Stomach (tissue), 9 donors: ENCODE data around the gene PAN3. TPM values are rescaled to one million over a fixed set of nuclear protein-coding genes. Genes with fewer than 3 reads are reported as not detected.
A peak's percentile ranks its signal among the peaks of the same experiment; 100 is the strongest.

Source experiments
- DNase-seq, 2 donors: peaks; one replicate each; pipeline versions ENCODE4 v3.0.0 to v3.0.0-alpha.2; 2013 to 2019
- H3K27ac ChIP-seq, 5 donors: fragments of 200-600 bp in 4 of 5; sonication (generic) in 4 of 5; one replicate each; pipeline ENCODE4 v1.5.1; 2013 to 2019; ENCODE audit warnings: mild to moderate bottlenecking in 1 of 5, moderate library complexity in 1 of 5
- H3K27me3 ChIP-seq, 3 donors: fragments of 200-600 bp; sonication (generic); one replicate each; pipeline ENCODE4 v1.5.1; 2017 to 2019; ENCODE audit warnings: mixed run types in 1 of 3
- H3K36me3 ChIP-seq, 4 donors: fragments of 200-600 bp; sonication (generic); 1 replicate in 3 of 4; 2 replicates in 1 of 4; pipeline ENCODE4 v1.5.1; 2016 to 2019
- H3K4me1 ChIP-seq, 4 donors: fragments of 200-600 bp; sonication (generic); one replicate each; pipeline ENCODE4 v1.5.1; 2016 to 2019
- H3K4me3 ChIP-seq, 4 donors: fragments of 200-600 bp; sonication (generic) in 3 of 4; one replicate each; pipeline ENCODE4 v1.5.1; 2016 to 2019; ENCODE audit warnings: mild to moderate bottlenecking in 1 of 4
- H3K9me3 ChIP-seq, 4 donors: fragments of 200-600 bp; sonication (generic); one replicate each; pipeline ENCODE4 v1.5.1; 2016 to 2019
- EP300 ChIP-seq: sonication (generic); formaldehyde crosslinking; IDR thresholded peaks from one replicate; pipeline ENCODE4 v1.6.1; 2017; ENCODE audit warnings: antibody characterized with exemption
- POLR2A ChIP-seq, 4 donors: fragments of 450-650 bp; IDR thresholded peaks; one replicate each; pipeline ENCODE4 v1.6.1; 2016; ENCODE audit warnings: antibody characterized with exemption in 4 of 4, control low read depth in 2 of 4, mild to moderate bottlenecking in 1 of 4, moderate library complexity in 1 of 4
- POLR2AphosphoS5 ChIP-seq, 3 donors: sonication (generic); formaldehyde crosslinking; IDR thresholded peaks; one replicate each; pipeline ENCODE4 v1.6.1; 2016; ENCODE audit warnings: antibody characterized with exemption in 3 of 3
- WGBS, 5 donors: extraction: QIAGEN DNeasy Blood & Tissue Kit in 3 of 5; methylation state at CpG; one replicate each; pipeline versions ENCODE4 v1.1.5 to v1.1.7; 2013 to 2018; 5-methylcytosine and 5-hydroxymethylcytosine counted together
- intact Hi-C: fragments of 100-400 bp; cut with DNase I; formaldehyde crosslinking; loops from one replicate; pipeline ENCODE4 v1.15.1; 2023; ENCODE audit warnings: low total_unique reads
- polyA plus RNA-seq, 3 donors: library from polyadenylated mRNA; stranded (reverse); fragments of 200-250 nt; gene quantifications; one replicate each; pipeline ENCODE4 v1.2.3, GENCODE V29; 2013
- total RNA-seq, 5 donors: library from RNA; depleted of rRNA; stranded (reverse); fragments of >200 nt; gene quantifications; one replicate each; pipeline versions ENCODE4 v1.1.0 to v1.2.3, GENCODE V29; 2014 to 2016
- TF ChIP-seq, protein P1 (sequence below), 7 experiments: fragments of 450-650 bp in 4 of 7; fragments of 200-600 bp in 3 of 7; sonication (generic) in 3 of 7; IDR thresholded peaks; one replicate each; pipeline ENCODE4 v1.5.1; 2016 to 2019; ENCODE audit warnings: antibody characterized with exemption in 7 of 7, control low read depth in 2 of 7, mild to moderate bottlenecking in 1 of 7
- donor health status: healthy with polysubstance abuse.
- donor health status: Bipolar disorder and iron deficiency.
- donor health status: healthy.

PAN3 gene
- total and polyA plus RNA-seq, 8 donors: 3.9 to 68.1 (median 26.0) TPM

GRCh38 chr13:28336193-28336657 lies 197.9 kb downstream of the PAN3 start:
- Histone ChIP-seq H3K27ac (no peak overlapping the region), H3K4me1 (peaks cover 0 to 20% (median 7%) of the 10 kb centered on the region in 4 donors), H3K27me3 (peaks cover 0 to 14% (median 0%) of the 10 kb centered on the region in 3 donors), H3K4me3 (no peak overlapping the region), H3K36me3 (no peaks in the 10 kb centered on the region), H3K9me3 (no peaks in the 10 kb centered on the region)
- TF ChIP-seq EP300 (no peak), POLR2AphosphoS5 (IDR thresholded peaks at IDR 0.05) (peak in 2 of 3 donors; percentile 19 to 30)
- TF ChIP-seq, protein P1, sequence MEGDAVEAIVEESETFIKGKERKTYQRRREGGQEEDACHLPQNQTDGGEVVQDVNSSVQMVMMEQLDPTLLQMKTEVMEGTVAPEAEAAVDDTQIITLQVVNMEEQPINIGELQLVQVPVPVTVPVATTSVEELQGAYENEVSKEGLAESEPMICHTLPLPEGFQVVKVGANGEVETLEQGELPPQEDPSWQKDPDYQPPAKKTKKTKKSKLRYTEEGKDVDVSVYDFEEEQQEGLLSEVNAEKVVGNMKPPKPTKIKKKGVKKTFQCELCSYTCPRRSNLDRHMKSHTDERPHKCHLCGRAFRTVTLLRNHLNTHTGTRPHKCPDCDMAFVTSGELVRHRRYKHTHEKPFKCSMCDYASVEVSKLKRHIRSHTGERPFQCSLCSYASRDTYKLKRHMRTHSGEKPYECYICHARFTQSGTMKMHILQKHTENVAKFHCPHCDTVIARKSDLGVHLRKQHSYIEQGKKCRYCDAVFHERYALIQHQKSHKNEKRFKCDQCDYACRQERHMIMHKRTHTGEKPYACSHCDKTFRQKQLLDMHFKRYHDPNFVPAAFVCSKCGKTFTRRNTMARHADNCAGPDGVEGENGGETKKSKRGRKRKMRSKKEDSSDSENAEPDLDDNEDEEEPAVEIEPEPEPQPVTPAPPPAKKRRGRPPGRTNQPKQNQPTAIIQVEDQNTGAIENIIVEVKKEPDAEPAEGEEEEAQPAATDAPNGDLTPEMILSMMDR (IDR thresholded peaks at IDR 0.05): no peak
- WGBS, 5 donors: 52 to 71% (median 66%) methylated on average over 3 of the region's 3 CpGs
- intact Hi-C loops: loop anchor here (10.0 kb wide), 1 partner anchor 289 kb away; no protein-coding TSS in a partner anchor
- DNase-seq: no peak

GRCh38 chr13:28337166-28338005 lies 199.0 kb downstream of the PAN3 start:
- TF ChIP-seq POLR2AphosphoS5 (IDR thresholded peaks at IDR 0.05): no peak
- TF ChIP-seq EP300: no peak
- TF ChIP-seq POLR2A (IDR thresholded peaks at IDR 0.05): no peak
- TF ChIP-seq, protein P1 (IDR thresholded peaks at IDR 0.05): no peak
- Histone ChIP-seq H3K27ac (peak overlapping the region in 1 of 5 donors; percentile 1), H3K4me3 (no peak overlapping the region), H3K27me3 (peaks cover 0 to 14% (median 0%) of the 10 kb centered on the region in 3 donors), H3K9me3 (no peaks in the 10 kb centered on the region), H3K4me1 (peaks cover 0 to 20% (median 7%) of the 10 kb centered on the region in 4 donors), H3K36me3 (no peaks in the 10 kb centered on the region)
- intact Hi-C loops: loop anchor here (10.0 kb wide), 1 partner anchor 287 kb away; no protein-coding TSS in a partner anchor
- 53 to 58% (median 55%) methylated on average over 4 of the region's 4 CpGs for WGBS, 5 donors
- no peak for DNase-seq

DNA sequence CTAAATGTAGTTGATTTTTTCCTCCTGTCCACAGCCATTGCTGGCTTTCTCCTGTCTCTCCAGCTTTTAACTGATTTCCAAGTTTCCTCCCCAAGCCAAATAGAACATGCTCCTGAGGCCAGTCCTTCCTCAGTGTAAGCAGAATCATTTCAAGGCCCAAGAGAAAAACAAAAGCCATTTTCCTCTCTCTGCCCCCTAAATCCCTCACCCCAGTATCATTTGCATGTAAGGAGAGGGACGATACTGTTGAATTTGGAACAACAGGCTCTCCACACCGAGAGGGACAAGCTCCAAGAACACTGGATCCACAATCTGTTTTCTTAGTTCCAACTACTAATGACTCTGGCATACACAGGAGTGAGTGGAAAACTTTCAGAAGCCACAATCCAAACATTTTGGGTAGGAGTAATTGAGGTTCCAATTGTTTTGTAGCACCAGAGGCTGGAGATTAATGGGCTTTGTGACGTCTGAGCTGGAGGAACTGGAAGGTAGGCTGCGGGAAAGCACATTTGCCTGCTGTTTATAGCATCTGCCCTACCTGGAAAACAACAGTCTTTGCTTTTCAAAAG lies 199.7 kb downstream of the PAN3 start:
- H3K27ac ChIP-seq: no peak overlapping the region
- 21 to 61% (median 40%) methylated on average over 4 of the region's 4 CpGs for WGBS, 5 donors
- H3K4me1 ChIP-seq: peaks cover 0 to 20% (median 7%) of the 10 kb centered on the region in 4 donors

GRCh38 chr13:28338742-28339141 lies 200.4 kb downstream of the PAN3 start:
- TF ChIP-seq, protein P1 (IDR thresholded peaks at IDR 0.05): no peak
- TF ChIP-seq POLR2AphosphoS5 (IDR thresholded peaks at IDR 0.05) (no peak), EP300 (no peak), POLR2A (IDR thresholded peaks at IDR 0.05) (no peak)
- WGBS, 5 donors: 64 to 80% (median 71%) methylated on average over 5 to 6 of the region's 6 CpGs
- no peak overlapping the region for H3K27ac ChIP-seq

More for the DNA sequence above, 199.7 kb downstream of the PAN3 start:
- no peaks in the 10 kb centered on the region for H3K36me3 ChIP-seq
- TF ChIP-seq, protein P1 (IDR thresholded peaks at IDR 0.05): no peak
- TF ChIP-seq POLR2AphosphoS5 (IDR thresholded peaks at IDR 0.05): no peak
- TF ChIP-seq EP300: no peak
- no peak for TF ChIP-seq POLR2A (IDR thresholded peaks at IDR 0.05)
- no peak overlapping the region for H3K4me3 ChIP-seq
- intact Hi-C loops: loop anchor here (10.0 kb wide), 1 partner anchor 287 kb away; no protein-coding TSS in a partner anchor
- no peak for DNase-seq
- peaks cover 0 to 14% (median 0%) of the 10 kb centered on the region in 3 donors for H3K27me3 ChIP-seq
- no peaks in the 10 kb centered on the region for H3K9me3 ChIP-seq

More at GRCh38 chr13:28338742-28339141, 200.4 kb downstream of the PAN3 start:
- H3K27me3 ChIP-seq: peaks cover 0 to 19% (median 0%) of the 10 kb centered on the region in 3 donors
- DNase-seq: no peak
- no peaks in the 10 kb centered on the region for H3K9me3 ChIP-seq
- H3K4me1 ChIP-seq: peaks cover 0 to 20% (median 7%) of the 10 kb centered on the region in 4 donors
- intact Hi-C loops: loop anchor here (10.0 kb wide), 1 partner anchor 286 kb away; no protein-coding TSS in a partner anchor
- no peak overlapping the region for H3K4me3 ChIP-seq
- H3K36me3 ChIP-seq: no peaks in the 10 kb centered on the region
